B cell (primary cell): ENCODE data around the gene LIMD2. TPM values are rescaled to one million over a fixed set of nuclear protein-coding genes. Genes with fewer than 3 reads are reported as not detected.

Experiments used
- ATAC-seq: fragments of 200-7000 bp; cut with Tn5 transposase; one replicate; pipeline ENCODE4 v1.10.0; 2021; ENCODE audit warnings: low read depth, mild to moderate bottlenecking, moderate number of reproducible peaks, moderate library complexity
- CTCF ChIA-PET: fragments of 350-600 bp; sonication (Branson Sonifier 250); formaldehyde crosslinking; loops from one replicate; lab custom pipeline; 2021; ENCODE audit warnings: antibody characterized with exemption, inconsistent platforms; lab: Charles Lee
- POLR2A ChIA-PET: fragments of 350-600 bp; sonication (Branson Sonifier 250); formaldehyde crosslinking; loops from one replicate; lab custom pipeline; 2021; ENCODE audit warnings: antibody characterized with exemption; lab: Charles Lee
- DNase-seq: peaks from one replicate; pipeline ENCODE4 v3.0.0; 2013
- H2AFZ ChIP-seq: 2 replicates; pipeline ENCODE4 v1.6.1; 2012; ENCODE audit warnings: mild to moderate bottlenecking, low read depth, low read length; ENCODE audit not compliant: insufficient read depth, poor library complexity, severe bottlenecking
- H3K27ac ChIP-seq, 2 donors: 1 replicate in 1 of 2; 2 replicates in 1 of 2; pipeline ENCODE4 v1.5.1; 2012 to 2013; ENCODE audit warnings: low read length in 2 of 2, mild to moderate bottlenecking in 2 of 2, moderate library complexity in 1 of 2
- H3K27me3 ChIP-seq, 4 experiments: fragments of 200-600 bp in 1 of 4; sonication (generic) in 1 of 4; replicated peaks in 1 of 4; 1 replicate in 2 of 4; 2 replicates in 2 of 4; pipeline versions ENCODE4 v1.6.1 to v1.7.0; 2013 to 2016; ENCODE audit warnings: low read length in 3 of 4, mild to moderate bottlenecking in 2 of 4, mixed read lengths in 1 of 4, moderate library complexity in 1 of 4; ENCODE audit not compliant: insufficient read depth in 4 of 4, control insufficient read depth in 3 of 4; ENCODE audit errors: control extremely low read depth in 1 of 4
- H3K36me3 ChIP-seq, 2 experiments: replicated peaks in 1 of 2; 1 replicate in 1 of 2; 2 replicates in 1 of 2; pipeline versions ENCODE4 v1.6.1 to v1.7.1; 2013; ENCODE audit warnings: low read length in 1 of 2; ENCODE audit not compliant: insufficient read depth in 2 of 2, control insufficient read depth in 1 of 2; ENCODE audit errors: control extremely low read depth in 1 of 2, extremely low read depth in 1 of 2
- H3K4me1 ChIP-seq, 2 donors: fragments of 200-600 bp in 1 of 2; sonication (generic) in 1 of 2; 1 replicate in 1 of 2; 2 replicates in 1 of 2; pipeline versions ENCODE4 v1.5.1 to v1.6.1; 2013 to 2017; ENCODE audit warnings: low read length in 2 of 2; ENCODE audit not compliant: control insufficient read depth in 2 of 2, insufficient read depth in 2 of 2
- H3K4me2 ChIP-seq: replicated peaks from 2 replicates; pipeline ENCODE3; 2012; ENCODE audit warnings: mild to moderate bottlenecking, low read depth, low read length; ENCODE audit not compliant: poor library complexity, severe bottlenecking
- H3K4me3 ChIP-seq, 5 experiments: fragments of 200-600 bp in 1 of 5; sonication (generic) in 1 of 5; 1 replicate in 3 of 5; 2 replicates in 2 of 5; pipeline versions ENCODE4 v1.5.1 to v1.7.0; 2011 to 2016; ENCODE audit warnings: low read length in 4 of 5, mild to moderate bottlenecking in 4 of 5, low read depth in 2 of 5, control low read depth in 1 of 5, moderate library complexity in 1 of 5; ENCODE audit not compliant: insufficient read depth in 1 of 5; ENCODE audit errors: control extremely low read depth in 1 of 5, extremely low read depth in 1 of 5
- H3K79me2 ChIP-seq: fragments of 200-600 bp; sonication (generic); one replicate; pipeline ENCODE4 v1.6.0; 2016; ENCODE audit warnings: low read length; ENCODE audit not compliant: control insufficient read depth, insufficient read depth
- H3K9ac ChIP-seq: fragments of 200-600 bp; sonication (generic); 2 replicates; pipeline ENCODE4 v1.6.1; 2017; ENCODE audit warnings: mild to moderate bottlenecking, low read length, moderate library complexity
- H3K9me3 ChIP-seq, 3 donors: one replicate each; pipeline versions ENCODE4 v1.6.1 to v1.7.1; 2013; ENCODE audit warnings: low read length in 2 of 3; ENCODE audit not compliant: control insufficient read depth in 2 of 3, insufficient read depth in 1 of 3; ENCODE audit errors: control extremely low read depth in 1 of 3
- H4K20me1 ChIP-seq: 2 replicates; pipeline ENCODE4 v1.6.0; 2012; ENCODE audit warnings: mild to moderate bottlenecking, low read length; ENCODE audit not compliant: insufficient read depth, control insufficient read depth, poor library complexity, severe bottlenecking
- H3K27ac Mint-ChIP-seq: one replicate; pipeline ENCODE4 v1.8.0; 2021; ENCODE audit warnings: mixed read lengths
- H3K27me3 Mint-ChIP-seq: one replicate; pipeline ENCODE4 v1.8.0; 2021; ENCODE audit warnings: mixed read lengths
- H3K4me1 Mint-ChIP-seq: one replicate; pipeline ENCODE4 v1.8.0; 2021; ENCODE audit warnings: mixed read lengths
- H3K4me3 Mint-ChIP-seq: one replicate; pipeline ENCODE4 v1.8.0; 2021; ENCODE audit warnings: mixed read lengths
- H3K9me3 Mint-ChIP-seq: one replicate; pipeline ENCODE4 v1.8.0; 2022; ENCODE audit warnings: mixed read lengths; ENCODE audit not compliant: insufficient read depth
- CTCF ChIP-seq: fragments of 200-600 bp; IDR thresholded peaks from one replicate; pipeline ENCODE4 v1.8.0; 2022; ENCODE audit warnings: antibody characterized with exemption, mild to moderate bottlenecking
- EZH2 ChIP-seq: IDR thresholded peaks from 2 replicates; pipeline ENCODE4 v1.6.1; 2012; ENCODE audit warnings: borderline replicate concordance, low read depth, mild to moderate bottlenecking, moderate library complexity, low read length; ENCODE audit not compliant: insufficient read depth, poor library complexity, severe bottlenecking
- WGBS: methylation state at CpG from one replicate; pipeline ENCODE4 v1.1.5; 2013; ENCODE audit warnings: missing lambda C conversion rate; ENCODE audit not compliant: insufficient coverage; 5-methylcytosine and 5-hydroxymethylcytosine counted together
- intact Hi-C: fragments of 100-400 bp; cut with micrococcal nuclease; formaldehyde crosslinking; loops from one replicate; pipeline ENCODE4 v1.10.0; 2022
- polyA plus RNA-seq: library from polyadenylated mRNA; depleted of rRNA; stranded (reverse); fragments of >200 nt; gene quantifications from 2 replicates; pipeline ENCODE4 v1.2.3, GENCODE V29; 2012
- total RNA-seq, 2 donors: library from RNA; stranded (reverse); fragments of 120-200 nt in 1 of 2; gene quantifications; 1 replicate in 1 of 2; 2 replicates in 1 of 2; pipeline versions ENCODE4 v1.2.3 to v1.2.4, GENCODE V29; 2013 to 2022

LIMD2 gene
- total and polyA plus RNA-seq, 2 donors (not counting 1 experiment from before 2014, with no cell fraction given), result 587 to 1,396 TPM

GRCh38 chr17:63694229-63694949 is 5.5 kb downstream of the LIMD2 start:
- Mint-ChIP-seq H3K4me1 (peaks cover 53% of the 10 kb centered on the region), H3K4me3 (peak overlapping the region; percentile 71), H3K27ac (peak overlapping the region; percentile 91), H3K27me3 (no peaks in the 10 kb centered on the region), H3K9me3 (no peaks in the 10 kb centered on the region)
- POLR2A ChIA-PET, result interaction anchor here (0.6 to 10.6 kb wide), 12 partner anchors 9 to 149 kb away, joined by 3 to 113 read pairs (median 6); partner anchors contain the start of genes CCDC47, DDX42 and MAP3K3
- Histone ChIP-seq H3K4me1 (peaks cover 39 to 47% of the 10 kb centered on the region in 2 donors), H3K9ac (peak overlapping the region; percentile 37), H3K27me3 (no peaks in the 10 kb centered on the region), H3K27ac (peak overlapping the region; percentile 43 to 75), H3K9me3 (no peaks in the 10 kb centered on the region), H3K4me3 (no peak overlapping the region), H3K36me3 (peaks cover 1 to 73% of the 10 kb centered on the region in 2 experiments), H3K4me2 (peak overlapping the region; percentile 99), H3K79me2 (peaks cover 34% of the 10 kb centered on the region), H4K20me1 (peaks cover 51% of the 10 kb centered on the region), H2AFZ (no peak overlapping the region)
- DNase-seq, result peak; percentile 53
- CTCF ChIA-PET, result interaction anchor here (0.8 to 3.3 kb wide), 8 partner anchors 11 to 269 kb away, joined by 3 to 46 read pairs (median 4); partner anchors contain the start of genes CCDC47, DDX42 and MAP3K3
- intact Hi-C loops, result no loop called here
- no peak for TF ChIP-seq CTCF
- TF ChIP-seq EZH2, result no peak
- WGBS, result 85% methylated on average over 11 of the region's 12 CpGs
- no peak for ATAC-seq
